Testis (tissue), 3 donors: ENCODE measurements around the gene RPTOR. TPM values are rescaled to one million over a fixed set of nuclear protein-coding genes. Genes with fewer than 3 reads are reported as not detected.

ENCODE experiments used
- DNase-seq: peaks from one replicate; pipeline ENCODE4 v3.0.0-alpha.2; 2019
- H3K27ac ChIP-seq, 2 donors: fragments of 200-600 bp; sonication (generic); one replicate each; pipeline ENCODE4 v1.5.1; 2019
- H3K27me3 ChIP-seq: fragments of 200-600 bp; sonication (generic); one replicate; pipeline ENCODE4 v1.5.1; 2019
- H3K36me3 ChIP-seq: fragments of 200-600 bp; sonication (generic); one replicate; pipeline ENCODE4 v1.5.1; 2017; ENCODE audit warnings: low read depth; ENCODE audit errors: missing control alignments
- H3K4me1 ChIP-seq: fragments of 200-600 bp; sonication (generic); one replicate; pipeline ENCODE4 v1.5.1; 2019
- H3K4me3 ChIP-seq, 2 donors: fragments of 200-600 bp; sonication (generic); one replicate each; pipeline ENCODE4 v1.5.1; 2017 to 2019
- H3K9me3 ChIP-seq: fragments of 200-600 bp; sonication (generic); one replicate; pipeline ENCODE4 v1.5.1; 2017
- POLR2A ChIP-seq: fragments of 450-650 bp; IDR thresholded peaks from one replicate; pipeline ENCODE4 v1.6.1; 2017; ENCODE audit warnings: antibody characterized with exemption, mild to moderate bottlenecking, moderate library complexity
- WGBS, 2 donors: methylation state at CpG; one replicate each; pipeline ENCODE4 v1.1.5; 2018; 5-methylcytosine and 5-hydroxymethylcytosine counted together
- intact Hi-C: fragments of 100-400 bp; cut with DNase I; formaldehyde crosslinking; loops from one replicate; pipeline ENCODE4 v1.15.1; 2023; ENCODE audit warnings: low total_unique reads
- polyA plus RNA-seq: library from polyadenylated mRNA; stranded (reverse); fragments of 350-450 nt; fragmentation: Illumina TruSeq; extraction: RNeasy Lipid Tissue Mini Kit (QIAGEN cat#74804); gene quantifications from one replicate; pipeline ENCODE4 v1.2.3, GENCODE V29; 2014; ENCODE audit warnings: low read depth, low replicate concordance; ENCODE audit not compliant: insufficient read depth
- total RNA-seq, 2 donors: library from RNA; depleted of rRNA; stranded (reverse); fragments of >200 nt; gene quantifications; one replicate each; pipeline ENCODE4 v1.2.3, GENCODE V29; 2016
- TF ChIP-seq, protein P1 (sequence below), 3 experiments: fragments of 450-650 bp in 2 of 3; fragments of 200-600 bp in 1 of 3; sonication (generic) in 1 of 3; IDR thresholded peaks; one replicate each; pipeline ENCODE4 v1.5.1; 2016 to 2019; ENCODE audit warnings: antibody characterized with exemption in 3 of 3, mild to moderate bottlenecking in 2 of 3, moderate library complexity in 1 of 3

The RPTOR gene
- total and polyA plus RNA-seq, 3 donors from 2014 or later = 21.8 to 68.3 (median 56.6) TPM

DNA sequence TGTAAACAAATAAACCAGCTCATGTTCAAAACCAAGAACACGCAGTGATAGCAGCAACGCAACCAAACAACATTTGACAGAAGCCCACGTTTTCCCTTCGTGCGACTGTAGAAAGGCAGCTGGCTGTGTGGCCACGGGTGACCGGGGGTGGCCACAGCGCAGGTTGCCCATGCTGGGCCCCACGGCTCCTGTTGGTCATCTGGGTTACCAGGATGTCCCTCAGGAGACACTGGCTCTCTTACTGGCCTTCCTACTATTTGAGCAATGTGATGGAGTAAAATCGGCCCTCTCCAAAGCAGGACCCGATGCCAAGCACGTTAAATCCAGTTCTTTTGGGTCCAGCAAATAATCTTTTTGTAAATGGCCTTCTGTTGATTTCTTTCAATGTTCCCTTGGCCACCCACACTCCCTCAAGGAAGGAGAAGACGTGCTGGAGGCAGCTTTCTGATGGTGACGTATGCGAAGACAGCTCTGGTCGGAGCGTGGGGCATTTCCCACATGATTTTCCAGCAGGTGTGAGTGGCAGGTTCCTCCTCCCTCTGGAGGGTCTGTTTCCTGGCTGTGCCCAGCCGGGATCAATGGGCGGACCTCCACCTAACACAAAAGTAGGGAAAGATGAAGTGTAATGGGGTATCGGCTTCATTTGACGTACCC, 303.9 kb downstream of the RPTOR start:
- no peaks in the 10 kb centered on the region for H3K9me3 ChIP-seq
- H3K36me3 ChIP-seq = no peaks in the 10 kb centered on the region
- H3K4me3 ChIP-seq = no peak overlapping the region
- intact Hi-C loops = no loop called here
- no peak overlapping the region for H3K27ac ChIP-seq
- H3K4me1 ChIP-seq = no peaks in the 10 kb centered on the region
- DNase-seq = no peak
- TF ChIP-seq, protein P1, sequence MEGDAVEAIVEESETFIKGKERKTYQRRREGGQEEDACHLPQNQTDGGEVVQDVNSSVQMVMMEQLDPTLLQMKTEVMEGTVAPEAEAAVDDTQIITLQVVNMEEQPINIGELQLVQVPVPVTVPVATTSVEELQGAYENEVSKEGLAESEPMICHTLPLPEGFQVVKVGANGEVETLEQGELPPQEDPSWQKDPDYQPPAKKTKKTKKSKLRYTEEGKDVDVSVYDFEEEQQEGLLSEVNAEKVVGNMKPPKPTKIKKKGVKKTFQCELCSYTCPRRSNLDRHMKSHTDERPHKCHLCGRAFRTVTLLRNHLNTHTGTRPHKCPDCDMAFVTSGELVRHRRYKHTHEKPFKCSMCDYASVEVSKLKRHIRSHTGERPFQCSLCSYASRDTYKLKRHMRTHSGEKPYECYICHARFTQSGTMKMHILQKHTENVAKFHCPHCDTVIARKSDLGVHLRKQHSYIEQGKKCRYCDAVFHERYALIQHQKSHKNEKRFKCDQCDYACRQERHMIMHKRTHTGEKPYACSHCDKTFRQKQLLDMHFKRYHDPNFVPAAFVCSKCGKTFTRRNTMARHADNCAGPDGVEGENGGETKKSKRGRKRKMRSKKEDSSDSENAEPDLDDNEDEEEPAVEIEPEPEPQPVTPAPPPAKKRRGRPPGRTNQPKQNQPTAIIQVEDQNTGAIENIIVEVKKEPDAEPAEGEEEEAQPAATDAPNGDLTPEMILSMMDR (IDR thresholded peaks at IDR 0.05) = no peak
- TF ChIP-seq POLR2A = no peak
- no peaks in the 10 kb centered on the region for H3K27me3 ChIP-seq
- WGBS, 2 donors = 90 to 95% methylated on average over 21 of the region's 21 CpGs

DNA sequence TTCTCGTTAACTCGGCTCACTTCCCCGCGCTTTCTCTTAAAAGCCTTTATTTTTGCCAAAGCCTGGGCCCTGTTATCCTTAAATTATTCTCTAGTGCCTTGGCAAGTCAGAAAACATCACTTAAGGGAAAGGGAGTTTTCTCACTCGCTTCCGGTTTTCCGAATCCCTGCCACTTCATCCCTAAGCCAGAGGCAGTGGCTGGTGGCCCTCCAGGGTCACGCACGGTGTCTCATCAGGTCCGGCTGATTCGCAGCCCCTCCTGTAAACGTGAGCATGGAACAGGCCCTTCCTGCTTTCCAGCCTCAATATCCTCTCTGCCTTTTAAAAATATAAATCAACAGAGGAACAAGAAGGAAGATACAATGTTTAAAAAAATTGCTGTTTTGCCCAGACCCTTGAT, 304.5 kb downstream of the RPTOR start:
- DNase-seq = no peak
- no peak overlapping the region for H3K27ac ChIP-seq
- H3K4me1 ChIP-seq = no peaks in the 10 kb centered on the region
- H3K9me3 ChIP-seq = no peaks in the 10 kb centered on the region
- 93 to 97% methylated on average over 12 of the region's 12 CpGs for WGBS, 2 donors
- H3K4me3 ChIP-seq = no peak overlapping the region
- no peaks in the 10 kb centered on the region for H3K36me3 ChIP-seq
- TF ChIP-seq, protein P1 (IDR thresholded peaks at IDR 0.05) = no peak
- TF ChIP-seq POLR2A = no peak
- H3K27me3 ChIP-seq = no peaks in the 10 kb centered on the region
- intact Hi-C loops = no loop called here

DNA sequence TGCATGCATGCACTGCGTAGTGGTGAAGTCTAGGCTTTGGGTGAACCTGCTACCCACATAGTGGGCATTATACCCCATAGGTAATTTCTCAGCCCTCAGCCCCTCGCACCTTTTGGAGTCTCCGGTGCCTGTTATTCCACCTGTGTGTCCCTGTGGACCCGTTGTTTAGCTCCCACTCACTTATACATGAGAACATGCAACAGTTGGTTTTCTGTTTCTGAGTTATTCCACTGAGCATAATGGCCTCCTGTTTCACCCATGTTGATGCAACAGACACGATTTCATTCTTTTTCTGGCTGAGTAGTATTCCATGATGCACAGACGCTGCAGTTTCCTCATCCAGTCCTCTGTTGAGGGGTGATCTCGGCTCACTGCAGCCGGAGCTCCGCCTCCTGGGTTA, 305.5 kb downstream of the RPTOR start:
- Histone ChIP-seq H3K27ac (no peak overlapping the region), H3K4me1 (no peaks in the 10 kb centered on the region), H3K4me3 (no peak overlapping the region), H3K36me3 (no peaks in the 10 kb centered on the region), H3K9me3 (no peaks in the 10 kb centered on the region), H3K27me3 (no peaks in the 10 kb centered on the region)
- DNase-seq = no peak
- intact Hi-C loops = no loop called here
- WGBS, 2 donors = 87 to 99% methylated on average over 9 of the region's 9 CpGs
- TF ChIP-seq, protein P1 (IDR thresholded peaks at IDR 0.05) = no peak
- TF ChIP-seq POLR2A = no peak

DNA sequence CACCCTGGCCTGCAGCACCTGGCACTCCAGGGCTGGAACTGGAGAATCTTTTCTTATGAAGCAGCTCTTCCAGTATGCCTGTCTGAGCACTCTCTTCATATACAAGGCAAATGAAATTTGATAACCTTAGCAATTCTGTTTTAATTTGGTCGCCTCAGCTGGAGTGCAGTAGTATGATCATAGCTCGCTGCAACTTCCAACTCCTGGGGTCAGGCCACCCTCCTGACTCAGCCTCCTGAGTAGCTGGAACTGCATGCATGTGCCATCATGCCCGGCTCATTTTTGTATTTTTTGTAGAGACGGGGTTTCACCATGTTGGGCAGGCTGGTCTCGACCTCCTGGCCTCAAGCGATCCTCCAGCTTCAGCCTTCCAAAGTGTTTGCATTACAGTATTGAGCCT, 306.2 kb downstream of the RPTOR start:
- Histone ChIP-seq H3K36me3 (no peaks in the 10 kb centered on the region), H3K27me3 (no peaks in the 10 kb centered on the region), H3K9me3 (no peaks in the 10 kb centered on the region), H3K27ac (no peak overlapping the region), H3K4me1 (no peaks in the 10 kb centered on the region), H3K4me3 (no peak overlapping the region)
- intact Hi-C loops = no loop called here
- TF ChIP-seq, protein P1 (IDR thresholded peaks at IDR 0.05) = no peak
- no peak for TF ChIP-seq POLR2A
- WGBS, 2 donors = 76 to 94% methylated on average over 6 of the region's 6 CpGs
- DNase-seq = no peak

DNA sequence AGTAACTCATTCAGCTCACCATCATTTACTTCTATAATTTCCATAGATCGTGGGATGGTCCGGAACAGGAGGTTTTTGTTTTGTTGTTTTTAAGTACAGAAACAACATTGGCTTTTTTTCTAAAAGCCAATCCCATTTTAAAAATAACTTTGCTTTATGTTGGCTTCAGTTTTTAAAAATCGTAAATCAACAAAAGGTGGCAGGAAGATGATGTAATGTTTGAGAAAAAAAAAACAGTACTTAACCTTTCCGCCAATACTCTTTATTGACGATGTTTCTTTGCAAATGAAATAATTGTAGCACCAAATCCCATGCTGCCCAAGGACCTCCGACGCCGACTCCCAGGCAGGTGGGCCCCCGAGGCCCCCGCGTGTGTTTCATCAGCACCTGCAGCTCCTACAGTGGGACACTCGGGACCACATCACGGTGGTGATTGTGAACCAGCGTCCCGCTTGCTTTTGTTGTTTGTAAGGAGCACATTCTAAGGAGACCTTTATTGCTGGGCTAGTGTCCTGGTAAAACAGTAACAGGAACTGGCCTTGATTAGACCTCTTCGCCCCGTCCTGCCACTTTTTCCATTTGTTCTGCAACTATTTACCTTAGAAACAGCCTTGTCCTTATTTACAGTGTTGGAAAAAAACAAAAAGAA, 306.8 kb downstream of the RPTOR start:
- DNase-seq = no peak
- H3K9me3 ChIP-seq = no peaks in the 10 kb centered on the region
- H3K4me1 ChIP-seq = no peaks in the 10 kb centered on the region
- WGBS, 2 donors = 90% methylated on average over 17 of the region's 17 CpGs
- H3K36me3 ChIP-seq = no peaks in the 10 kb centered on the region
- H3K4me3 ChIP-seq = no peak overlapping the region
- TF ChIP-seq POLR2A = no peak
- no peaks in the 10 kb centered on the region for H3K27me3 ChIP-seq
- intact Hi-C loops = no loop called here
- H3K27ac ChIP-seq = no peak overlapping the region
